OCI-LY7 (cell line): ENCODE measurements around the gene GGNBP2. TPM values are rescaled to one million over a fixed set of nuclear protein-coding genes. Genes with fewer than 3 reads are reported as not detected.

Experiments
- BruUV-seq: library from RNA; stranded (reverse); fragments of 400-500 nt; replicated peaks from 2 replicates; lab custom pipeline; 2021; lab: Mats Ljungman, UMichigan
- CTCF ChIA-PET: fragments of 300-600 bp; sonication (Branson Sonifier 250); formaldehyde crosslinking; loops from one replicate; lab custom pipeline; 2022; ENCODE audit warnings: antibody characterized with exemption; ENCODE audit not compliant: unreplicated experiment; lab: Charles Lee
- POLR2A ChIA-PET: fragments of 300-600 bp; sonication (Branson Sonifier 250); formaldehyde crosslinking; loops from one replicate; lab custom pipeline; 2022; ENCODE audit warnings: antibody characterized with exemption; lab: Charles Lee
- DNase-seq: peaks from one replicate; pipeline ENCODE4 v3.0.0-alpha.2; 2015; ENCODE audit warnings: low spot score
- H2AFZ ChIP-seq: fragments of 200-600 bp; sonication (generic), shearing (Covaris generic); 2 replicates; pipeline ENCODE4 v1.6.1; 2014; ENCODE audit warnings: mild to moderate bottlenecking, antibody characterized with exemption, low read length, moderate library complexity
- H3K27ac ChIP-seq: fragments of 200-600 bp; sonication (generic); 2 replicates; pipeline ENCODE4 v1.5.1; 2014; ENCODE audit warnings: mixed run types, low read depth, mild to moderate bottlenecking, moderate library complexity, low read length, inconsistent platforms; ENCODE audit not compliant: poor library complexity, severe bottlenecking
- H3K36me3 ChIP-seq: fragments of 200-600 bp; sonication (generic); 2 replicates; pipeline ENCODE4 v1.6.1; 2014; ENCODE audit warnings: mild to moderate bottlenecking, antibody characterized with exemption, low read length, moderate library complexity, mixed read lengths; ENCODE audit not compliant: insufficient read depth
- H3K4me1 ChIP-seq: fragments of 200-600 bp; sonication (generic); 2 replicates; pipeline ENCODE4 v1.5.1; 2014; ENCODE audit warnings: mild to moderate bottlenecking, low read length; ENCODE audit not compliant: insufficient read depth, poor library complexity, severe bottlenecking
- H3K4me2 ChIP-seq: fragments of 200-600 bp; sonication (generic); 2 replicates; pipeline ENCODE4 v1.6.1; 2014; ENCODE audit warnings: mild to moderate bottlenecking, low read length
- H3K4me3 ChIP-seq: fragments of 200-600 bp; sonication (generic); 2 replicates; pipeline ENCODE4 v1.5.1; 2014; ENCODE audit warnings: mild to moderate bottlenecking, low read depth, low read length; ENCODE audit not compliant: poor library complexity, severe bottlenecking
- H3K79me2 ChIP-seq: fragments of 200-600 bp; sonication (generic); 2 replicates; pipeline ENCODE4 v1.6.1; 2016; ENCODE audit warnings: low read depth, mild to moderate bottlenecking, low read length, moderate library complexity, mixed read lengths; ENCODE audit not compliant: insufficient read depth
- H3K9me2 ChIP-seq: fragments of 200-600 bp; sonication (generic); 2 replicates; pipeline ENCODE4 v1.6.1; 2016; ENCODE audit warnings: mild to moderate bottlenecking, low read length, mixed read lengths; ENCODE audit not compliant: insufficient read depth
- H3K9me3 ChIP-seq: fragments of 200-600 bp; sonication (generic); 2 replicates; pipeline ENCODE4 v1.6.1; 2014; ENCODE audit warnings: mild to moderate bottlenecking, mixed run types, low read length, mixed read lengths
- H4K20me1 ChIP-seq: fragments of 200-600 bp; sonication (generic); 2 replicates; pipeline ENCODE4 v1.6.1; 2014; ENCODE audit warnings: mild to moderate bottlenecking, antibody characterized with exemption, low read length, moderate library complexity, mixed read lengths; ENCODE audit not compliant: insufficient read depth
- EZH2phosphoT487 ChIP-seq: fragments of 200-600 bp; sonication (generic); IDR thresholded peaks from 2 replicates; pipeline ENCODE4 v1.6.1; 2018; ENCODE audit warnings: low read depth, borderline replicate concordance, mild to moderate bottlenecking, mixed run types, antibody characterized with exemption, low read length, moderate library complexity, mixed read lengths
- intact Hi-C: fragments of 100-400 bp; cut with micrococcal nuclease; formaldehyde crosslinking; loops from one replicate; pipeline ENCODE4 v1.10.0; 2022; ENCODE audit not compliant: unreplicated experiment
- total RNA-seq, 2 experiments: library from RNA; depleted of rRNA in 1 of 2; stranded (reverse); fragments of >200 nt in 1 of 2; shearing (Covaris generic) in 1 of 2; gene quantifications; 2 replicates each; pipeline ENCODE4 v1.2.3, GENCODE V29; 2014 to 2022
- TF ChIP-seq, protein P1 (sequence below): fragments of 200-600 bp; sonication (generic); conservative IDR thresholded peaks from 2 replicates; pipeline ENCODE4 v1.5.1; 2014; ENCODE audit warnings: mild to moderate bottlenecking, antibody characterized with exemption, low read length, moderate library complexity, mixed read lengths

GGNBP2 gene
- total RNA-seq, 2 experiments from 2014 or later: 66.5 to 115 TPM

DNA sequence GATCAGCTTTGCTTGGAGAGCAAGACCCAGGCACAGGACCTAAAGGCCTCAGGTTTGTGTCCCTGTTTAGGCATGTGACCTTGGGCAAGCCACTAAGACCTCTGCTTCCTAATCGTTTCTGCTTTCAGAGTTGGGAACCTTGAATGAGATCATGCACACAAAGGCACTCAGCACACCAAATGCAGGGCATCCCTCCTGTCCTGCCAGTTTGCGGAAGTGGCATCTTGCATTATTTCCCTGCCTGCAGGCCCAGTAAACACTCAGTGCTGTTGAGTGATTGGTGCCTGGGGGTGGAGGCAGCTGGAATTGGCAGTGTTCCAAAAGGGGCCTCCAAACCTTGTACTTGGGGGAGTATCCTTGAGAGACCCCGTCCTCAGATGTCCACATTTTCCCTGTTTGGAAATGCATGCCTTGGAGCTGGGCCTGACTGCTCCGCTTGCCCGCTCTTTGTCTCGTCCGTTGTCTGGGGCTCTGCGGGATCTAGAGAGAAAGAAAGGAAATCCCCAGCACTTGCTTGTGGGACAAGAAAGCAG is 85.3 kb downstream of the GGNBP2 start:
- ChIA-PET CTCF (no interaction called here), POLR2A (no interaction called here)
- TF ChIP-seq, protein P1, sequence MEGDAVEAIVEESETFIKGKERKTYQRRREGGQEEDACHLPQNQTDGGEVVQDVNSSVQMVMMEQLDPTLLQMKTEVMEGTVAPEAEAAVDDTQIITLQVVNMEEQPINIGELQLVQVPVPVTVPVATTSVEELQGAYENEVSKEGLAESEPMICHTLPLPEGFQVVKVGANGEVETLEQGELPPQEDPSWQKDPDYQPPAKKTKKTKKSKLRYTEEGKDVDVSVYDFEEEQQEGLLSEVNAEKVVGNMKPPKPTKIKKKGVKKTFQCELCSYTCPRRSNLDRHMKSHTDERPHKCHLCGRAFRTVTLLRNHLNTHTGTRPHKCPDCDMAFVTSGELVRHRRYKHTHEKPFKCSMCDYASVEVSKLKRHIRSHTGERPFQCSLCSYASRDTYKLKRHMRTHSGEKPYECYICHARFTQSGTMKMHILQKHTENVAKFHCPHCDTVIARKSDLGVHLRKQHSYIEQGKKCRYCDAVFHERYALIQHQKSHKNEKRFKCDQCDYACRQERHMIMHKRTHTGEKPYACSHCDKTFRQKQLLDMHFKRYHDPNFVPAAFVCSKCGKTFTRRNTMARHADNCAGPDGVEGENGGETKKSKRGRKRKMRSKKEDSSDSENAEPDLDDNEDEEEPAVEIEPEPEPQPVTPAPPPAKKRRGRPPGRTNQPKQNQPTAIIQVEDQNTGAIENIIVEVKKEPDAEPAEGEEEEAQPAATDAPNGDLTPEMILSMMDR: no peak
- no peak for TF ChIP-seq EZH2phosphoT487
- Histone ChIP-seq H3K79me2 (no peaks in the 10 kb centered on the region), H3K4me2 (no peak overlapping the region), H3K36me3 (no peaks in the 10 kb centered on the region), H2AFZ (no peak overlapping the region), H4K20me1 (no peaks in the 10 kb centered on the region), H3K9me2 (no peaks in the 10 kb centered on the region), H3K4me1 (no peaks in the 10 kb centered on the region), H3K4me3 (no peak overlapping the region), H3K9me3 (no peaks in the 10 kb centered on the region), H3K27ac (no peak overlapping the region)
- no TSS peak for BruUV-seq
- DNase-seq: no peak
- intact Hi-C loops: loop anchor here (1.0 to 5.0 kb wide), 4 partner anchors 77 to 609 kb away; no protein-coding TSS in a partner anchor

DNA sequence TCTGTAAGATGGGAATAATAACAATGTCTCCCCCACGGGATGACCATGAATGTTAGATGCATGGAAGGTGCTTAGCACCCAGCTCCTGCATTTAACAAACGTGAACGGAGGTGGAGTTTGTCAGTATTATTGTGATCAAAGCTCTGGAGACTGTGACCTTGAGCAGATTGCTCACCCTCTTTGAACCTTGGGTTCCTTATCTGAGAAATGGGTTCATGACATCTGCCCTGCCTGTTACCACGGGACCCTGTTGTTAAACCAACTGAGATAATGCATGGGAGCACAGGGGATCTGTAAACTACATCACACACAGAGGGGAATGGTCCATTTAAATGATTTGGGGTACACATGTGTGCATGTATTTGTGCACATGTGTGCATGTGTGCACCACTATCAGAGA is 86.3 kb downstream of the GGNBP2 start:
- Histone ChIP-seq H3K79me2 (no peaks in the 10 kb centered on the region), H3K4me2 (no peak overlapping the region), H3K27ac (no peak overlapping the region), H3K36me3 (no peaks in the 10 kb centered on the region), H3K4me3 (no peak overlapping the region), H3K4me1 (no peaks in the 10 kb centered on the region), H3K9me2 (no peaks in the 10 kb centered on the region), H2AFZ (no peak overlapping the region), H4K20me1 (no peaks in the 10 kb centered on the region), H3K9me3 (no peaks in the 10 kb centered on the region)
- no peak for DNase-seq
- no peak for TF ChIP-seq EZH2phosphoT487
- TF ChIP-seq, protein P1: no peak
- intact Hi-C loops: no loop called here
- BruUV-seq: no TSS peak
- POLR2A ChIA-PET: no interaction called here
- CTCF ChIA-PET: interaction anchor here (0.6 kb wide), 1 partner anchor 451 kb away, joined by 3 read pairs; no protein-coding TSS in a partner anchor

DNA sequence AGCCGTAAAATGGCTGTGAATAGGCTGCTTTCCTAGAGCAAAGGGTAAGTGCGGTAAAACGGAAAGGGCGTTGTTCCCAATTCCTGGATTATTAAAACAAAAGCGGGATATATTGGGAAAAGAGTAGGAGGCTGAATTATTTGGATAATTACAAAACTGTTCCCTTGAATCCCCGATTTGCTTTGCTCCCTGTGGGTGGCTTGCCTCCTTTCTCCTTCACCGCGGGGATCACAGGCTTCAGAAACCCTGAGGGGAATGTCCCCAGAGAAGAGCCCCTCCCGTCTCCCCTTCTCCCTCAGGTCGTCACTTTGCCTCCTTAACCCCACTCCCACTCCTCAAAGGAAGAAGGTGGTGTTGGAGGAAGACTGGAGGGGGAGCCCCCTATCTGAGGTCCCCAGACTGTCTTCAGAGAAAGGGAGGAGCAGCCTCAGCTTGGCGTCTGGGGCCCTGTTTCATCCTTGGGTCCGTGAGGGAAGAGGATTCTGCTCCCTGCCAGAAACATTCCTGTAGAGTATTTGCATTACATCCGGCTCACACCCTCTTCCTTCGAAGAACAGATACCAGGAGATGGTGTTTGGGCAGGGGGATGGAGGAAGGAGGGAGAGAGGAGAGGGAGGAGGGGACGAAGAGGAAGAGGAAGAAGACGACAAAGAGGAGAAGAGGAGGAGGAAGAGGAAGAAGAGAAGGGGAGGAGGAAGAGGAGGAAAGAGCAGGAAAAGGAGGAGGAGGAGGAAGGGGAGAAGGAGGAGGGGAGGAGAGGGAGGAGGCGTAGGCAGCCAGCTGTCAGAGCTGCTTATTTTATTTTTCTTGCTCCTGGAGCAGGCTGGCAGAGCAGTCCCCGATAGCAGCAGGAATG is 88.4 kb downstream of the GGNBP2 start:
- no peak overlapping the region for H2AFZ ChIP-seq
- no peak overlapping the region for H3K27ac ChIP-seq
- no peak overlapping the region for H3K4me2 ChIP-seq
- intact Hi-C loops: no loop called here
- no peak for TF ChIP-seq EZH2phosphoT487
- TF ChIP-seq, protein P1: no peak
- no peaks in the 10 kb centered on the region for H4K20me1 ChIP-seq
- BruUV-seq: no TSS peak
- H3K4me3 ChIP-seq: no peak overlapping the region
- H3K4me1 ChIP-seq: no peaks in the 10 kb centered on the region
- DNase-seq: no peak
- ChIA-PET POLR2A (no interaction called here), CTCF (no interaction called here)
- no peaks in the 10 kb centered on the region for H3K36me3 ChIP-seq
- no peaks in the 10 kb centered on the region for H3K9me2 ChIP-seq
- no peaks in the 10 kb centered on the region for H3K79me2 ChIP-seq
- H3K9me3 ChIP-seq: no peaks in the 10 kb centered on the region
